Suprapubic skin (tissue), 4 donors: ENCODE measurements around the gene DSCAM. TPM values are rescaled to one million over a fixed set of nuclear protein-coding genes. Genes with fewer than 3 reads are reported as not detected.

Experiments used
- DNase-seq, 2 donors: peaks; one replicate each; pipeline ENCODE4 v3.0.0-alpha.2; 2019; ENCODE audit warnings: low spot score in 2 of 2
- H3K27ac ChIP-seq: fragments of 200-600 bp; sonication (generic); one replicate; pipeline ENCODE4 v1.5.1; 2019
- H3K27me3 ChIP-seq: fragments of 200-600 bp; sonication (generic); one replicate; pipeline ENCODE4 v1.5.1; 2019
- H3K36me3 ChIP-seq: fragments of 200-600 bp; sonication (generic); one replicate; pipeline ENCODE4 v1.5.1; 2019
- H3K4me1 ChIP-seq: fragments of 200-600 bp; sonication (generic); one replicate; pipeline ENCODE4 v1.5.1; 2019
- H3K4me3 ChIP-seq: fragments of 200-600 bp; sonication (generic); one replicate; pipeline ENCODE4 v1.5.1; 2019; ENCODE audit warnings: mild to moderate bottlenecking
- H3K9me3 ChIP-seq: fragments of 200-600 bp; sonication (generic); one replicate; pipeline ENCODE4 v1.5.1; 2019
- CTCF ChIP-seq, 2 donors: fragments of 200-600 bp in 1 of 2; fragments of 450-650 bp in 1 of 2; sonication (generic) in 1 of 2; IDR thresholded peaks; one replicate each; pipeline ENCODE4 v1.5.1; 2016 to 2019; ENCODE audit warnings: antibody characterized with exemption in 2 of 2, mild to moderate bottlenecking in 1 of 2, moderate library complexity in 1 of 2
- EP300 ChIP-seq: sonication (generic); formaldehyde crosslinking; IDR thresholded peaks from one replicate; pipeline ENCODE4 v1.6.1; 2017; ENCODE audit warnings: antibody characterized with exemption
- POLR2A ChIP-seq, 2 donors: fragments of 450-650 bp; IDR thresholded peaks; one replicate each; pipeline ENCODE4 v1.6.1; 2017; ENCODE audit warnings: antibody characterized with exemption in 2 of 2, mild to moderate bottlenecking in 2 of 2, moderate library complexity in 2 of 2
- POLR2AphosphoS5 ChIP-seq, 3 donors: sonication (generic); formaldehyde crosslinking; IDR thresholded peaks; one replicate each; pipeline ENCODE4 v1.6.1; 2017; ENCODE audit warnings: antibody characterized with exemption in 3 of 3
- WGBS: methylation state at CpG from one replicate; pipeline ENCODE4 v1.1.5; 2018; 5-methylcytosine and 5-hydroxymethylcytosine counted together
- total RNA-seq, 4 donors: library from RNA; depleted of rRNA; stranded (reverse); fragments of >200 nt; gene quantifications; one replicate each; pipeline ENCODE4 v1.1.0, GENCODE V29; 2016

DSCAM gene
- total RNA-seq, 4 donors from 2014 or later: 0.08 TPM; not detected in 3

- Histone ChIP-seq H3K4me3 (no peak overlapping the region), H3K4me1 (no peaks in the 10 kb centered on the region), H3K27ac (no peak overlapping the region), H3K36me3 (no peaks in the 10 kb centered on the region), H3K27me3 (no peaks in the 10 kb centered on the region), H3K9me3 (peaks cover 4% of the 10 kb centered on the region)
- no peak for TF ChIP-seq EP300
- no peak for DNase-seq
- 88% methylated on average over 1 of the region's 1 CpG for WGBS
Observed at GRCh38 chr21:39965026-39965425, 881.9 kb downstream of the DSCAM start.

GRCh38 chr21:39961251-39961650 lies 885.7 kb downstream of the DSCAM start:
- no peaks in the 10 kb centered on the region for H3K36me3 ChIP-seq
- no peak overlapping the region for H3K4me3 ChIP-seq
- no peaks in the 10 kb centered on the region for H3K9me3 ChIP-seq
- TF ChIP-seq EP300: no peak
- TF ChIP-seq POLR2A (IDR thresholded peaks at IDR 0.05): no peak
- no peak for TF ChIP-seq POLR2AphosphoS5 (IDR thresholded peaks at IDR 0.05)
- no peak for TF ChIP-seq CTCF (IDR thresholded peaks at IDR 0.05)
- no peaks in the 10 kb centered on the region for H3K4me1 ChIP-seq
- WGBS: 50% methylated on average over 1 of the region's 1 CpG
- H3K27me3 ChIP-seq: no peaks in the 10 kb centered on the region
- no peak overlapping the region for H3K27ac ChIP-seq
- DNase-seq: no peak
